ENCODE data around the gene SS18L1. TPM values are rescaled to one million over a fixed set of nuclear protein-coding genes. Genes with fewer than 3 reads are reported as not detected.

SS18L1 gene
- total RNA-seq, 1 experiment from 2014 or later = 17.9 TPM

- H2AFZ ChIP-seq (ENCODE audit: low read length) = no peak overlapping the region
- ATAC-seq (0 out of 2 replicates have a peak, but pooled peaks have one; percentile 9), DNase-seq (no peak)
- H4K20me1 ChIP-seq (ENCODE audit: low read length) = no peaks in the 10 kb centered on the region
- H3K79me2 ChIP-seq (ENCODE audit: low read length) = no peaks in the 10 kb centered on the region
- H3K9me2 ChIP-seq (replicated peaks; ENCODE audit: low read length) = no peaks in the 10 kb centered on the region
- no peaks in the 10 kb centered on the region for H3K36me3 ChIP-seq (ENCODE audit: low read depth, low read length)
- intact Hi-C loops (cut with micrococcal nuclease) = no loop called here
- H3K9me3 ChIP-seq (ENCODE audit: low read length) = no peaks in the 10 kb centered on the region
- H3K4me1 ChIP-seq (ENCODE audit: insufficient read depth, low read length) = peaks cover 4% of the 10 kb centered on the region; the same call in 1 of the 2 replicates
- ChIA-PET CTCF (no interaction called here), POLR2A (ENCODE audit: unreplicated experiment) (no interaction called here)
- H3F3A ChIP-seq (ENCODE audit: low read length, unreplicated experiment) = no peaks in the 10 kb centered on the region
- no TSS peak for BruUV-seq (replicated peaks)
- peaks cover 4% of the 10 kb centered on the region; the same call in 1 of the 2 replicates for H3K27me3 ChIP-seq (ENCODE audit: low read length)
- H3K4me2 ChIP-seq (ENCODE audit: low read length) = no peak overlapping the region
- TF ChIP-seq CTCF (conservative IDR thresholded peaks at IDR 0.05; ENCODE audit: low read depth, low read length) (no peak), EZH2phosphoT487 (IDR thresholded peaks at IDR 0.05; ENCODE audit: borderline replicate concordance, low read length) (no peak), EZH2 (IDR thresholded peaks at IDR 0.05; ENCODE audit: low read length, unreplicated experiment) (no peak)
- no peak overlapping the region for H3K9ac ChIP-seq (ENCODE audit: low read length)
- H3K4me3 ChIP-seq (ENCODE audit: low read length) = no peak overlapping the region
- H3K27ac ChIP-seq (ENCODE audit: low read length) = no peak overlapping the region
Measured at GRCh38 chr20:62227591-62227976, 84.0 kb downstream of the SS18L1 start.

- intact Hi-C loops (cut with micrococcal nuclease) = no loop called here
- no peak overlapping the region for H3K9ac ChIP-seq (ENCODE audit: low read length)
- no peaks in the 10 kb centered on the region for H3K79me2 ChIP-seq (ENCODE audit: low read length)
- no peaks in the 10 kb centered on the region for H3K9me3 ChIP-seq (ENCODE audit: low read length)
- H3K27ac ChIP-seq (ENCODE audit: low read length) = no peak overlapping the region
- H2AFZ ChIP-seq (ENCODE audit: low read length) = no peak overlapping the region
- peaks cover 6% of the 10 kb centered on the region; the same call in 1 of the 2 replicates for H3K4me1 ChIP-seq (ENCODE audit: insufficient read depth, low read length)
- no TSS peak for BruUV-seq (replicated peaks)
- no peaks in the 10 kb centered on the region for H3K36me3 ChIP-seq (ENCODE audit: low read depth, low read length)
- ATAC-seq (peak; percentile 33), DNase-seq (no peak)
- H3F3A ChIP-seq (ENCODE audit: low read length, unreplicated experiment) = no peaks in the 10 kb centered on the region
- H3K4me2 ChIP-seq (ENCODE audit: low read length) = no peak overlapping the region
- H3K4me3 ChIP-seq (ENCODE audit: low read length) = no peak overlapping the region
- H3K27me3 ChIP-seq (ENCODE audit: low read length) = peaks cover 4% of the 10 kb centered on the region; the same call in 1 of the 2 replicates
- POLR2A ChIA-PET (ENCODE audit: unreplicated experiment) = no interaction called here
- H3K9me2 ChIP-seq (replicated peaks; ENCODE audit: low read length) = no peaks in the 10 kb centered on the region
- TF ChIP-seq CTCF (conservative IDR thresholded peaks at IDR 0.05; ENCODE audit: low read depth, low read length) (no peak), EZH2 (IDR thresholded peaks at IDR 0.05; ENCODE audit: low read length, unreplicated experiment) (no peak), EZH2phosphoT487 (IDR thresholded peaks at IDR 0.05; ENCODE audit: borderline replicate concordance, low read length) (no peak)
- H4K20me1 ChIP-seq (ENCODE audit: low read length) = no peaks in the 10 kb centered on the region
- CTCF ChIA-PET = no interaction called here
Measured at GRCh38 chr20:62227977-62228958, 84.7 kb downstream of the SS18L1 start.
